Neural cell (in vitro differentiated cells): ENCODE results near the gene MED13L. TPM values are rescaled to one million over a fixed set of nuclear protein-coding genes. Genes with fewer than 3 reads are reported as not detected.

ENCODE experiments used
- H2AFZ ChIP-seq: fragments of 200-600, 300-800 bp; sonication (generic), shearing (Covaris generic); 2 replicates; pipeline ENCODE4 v1.6.0; 2014; ENCODE audit warnings: low read depth, mild to moderate bottlenecking, antibody characterized with exemption, low read length, moderate library complexity
- H3F3A ChIP-seq: fragments of 200-600 bp; shearing (Covaris generic); 2 replicates; pipeline ENCODE4 v1.6.1; 2016; ENCODE audit warnings: mild to moderate bottlenecking, moderate library complexity, mixed read lengths, antibody characterized with exemption, low read length; ENCODE audit not compliant: insufficient read depth, poor library complexity, severe bottlenecking
- H3K27ac ChIP-seq: fragments of 200-600, 300-800 bp; sonication (generic), shearing (Covaris generic); 2 replicates; pipeline ENCODE4 v1.5.1; 2014; ENCODE audit warnings: mild to moderate bottlenecking, low read length, moderate library complexity
- H3K27me3 ChIP-seq: fragments of 300-800, 200-600 bp; sonication (generic), shearing (Covaris generic); 2 replicates; pipeline ENCODE4 v1.6.0; 2014; ENCODE audit warnings: mild to moderate bottlenecking, low read depth, low read length, moderate library complexity; ENCODE audit not compliant: insufficient read depth
- H3K36me3 ChIP-seq: fragments of 300-800, 200-600 bp; sonication (generic), shearing (Covaris generic); 2 replicates; pipeline ENCODE4 v1.5.1; 2014; ENCODE audit warnings: mild to moderate bottlenecking, antibody characterized with exemption, low read length, moderate library complexity; ENCODE audit not compliant: insufficient read depth
- H3K4me2 ChIP-seq: fragments of 300-800, 200-600 bp; sonication (generic), shearing (Covaris generic); 2 replicates; pipeline ENCODE4 v1.6.0; 2014; ENCODE audit warnings: mild to moderate bottlenecking, low read length
- H3K4me3 ChIP-seq: fragments of 300-800, 200-600 bp; sonication (generic), shearing (Covaris generic); 2 replicates; pipeline ENCODE4 v1.5.1; 2014; ENCODE audit warnings: mild to moderate bottlenecking, low read length, moderate library complexity
- H3K79me2 ChIP-seq: fragments of 200-600 bp; shearing (Covaris generic); replicated peaks from 2 replicates; pipeline ENCODE4 v1.6.0; 2014; ENCODE audit warnings: mild to moderate bottlenecking, low read length, moderate library complexity; ENCODE audit not compliant: insufficient read depth
- H3K9ac ChIP-seq: fragments of 300-800, 200-600 bp; sonication (generic), shearing (Covaris generic); 2 replicates; pipeline ENCODE4 v1.6.1; 2016; ENCODE audit warnings: mild to moderate bottlenecking, low read length, mixed read lengths
- H3K9me2 ChIP-seq: fragments of 200-600 bp; shearing (Covaris generic); 2 replicates; pipeline ENCODE4 v1.6.1; 2016; ENCODE audit warnings: mild to moderate bottlenecking, low read length, mixed read lengths; ENCODE audit not compliant: insufficient read depth
- H3K9me3 ChIP-seq: fragments of 200-600, 300-800 bp; sonication (generic), shearing (Covaris generic); 2 replicates; pipeline ENCODE4 v1.6.1; 2016; ENCODE audit warnings: mild to moderate bottlenecking, mixed run types, low read length, moderate library complexity, mixed read lengths
- H4K20me1 ChIP-seq: fragments of 200-600 bp; shearing (Covaris generic); 2 replicates; pipeline ENCODE4 v1.6.1; 2016; ENCODE audit warnings: mild to moderate bottlenecking, mixed run types; ENCODE audit not compliant: insufficient read depth
- EP300 ChIP-seq: fragments of 450-650 bp; conservative IDR thresholded peaks from 2 replicates; pipeline ENCODE4 v1.6.1; 2014; ENCODE audit warnings: antibody characterized with exemption, mild to moderate bottlenecking, moderate library complexity; ENCODE audit not compliant: poor library complexity, severe bottlenecking
- EZH2 ChIP-seq: fragments of 200-600, 300-800 bp; shearing (Covaris generic), sonication (generic); IDR thresholded peaks from 2 replicates; pipeline ENCODE4 v1.6.1; 2014; ENCODE audit warnings: antibody characterized with exemption, low read length, borderline replicate concordance, mild to moderate bottlenecking; ENCODE audit not compliant: insufficient read depth, poor library complexity, severe bottlenecking
- MXI1 ChIP-seq: fragments of 450-650 bp; conservative IDR thresholded peaks from 2 replicates; pipeline ENCODE4 v1.6.1; 2014; ENCODE audit warnings: antibody characterized with exemption, mild to moderate bottlenecking; ENCODE audit not compliant: poor library complexity, severe bottlenecking
- POLR2AphosphoS5 ChIP-seq: IDR thresholded peaks from 2 replicates; pipeline ENCODE4 v1.6.1; 2012
- RAD21 ChIP-seq: fragments of 450-650 bp; conservative IDR thresholded peaks from 2 replicates; pipeline ENCODE4 v1.6.1; 2014; ENCODE audit warnings: antibody characterized with exemption, mild to moderate bottlenecking, moderate library complexity
- SMC3 ChIP-seq: fragments of 450-650 bp; conservative IDR thresholded peaks from 2 replicates; pipeline ENCODE4 v1.6.1; 2014; ENCODE audit warnings: antibody characterized with exemption, mild to moderate bottlenecking, moderate library complexity; ENCODE audit not compliant: poor library complexity
- TAF1 ChIP-seq: IDR thresholded peaks from 2 replicates; pipeline ENCODE4 v1.6.1; 2012; ENCODE audit warnings: low read depth
- polyA plus RNA-seq: library from polyadenylated mRNA; depleted of rRNA; stranded (reverse); fragments of >200 nt; gene quantifications from 2 replicates; pipeline ENCODE4 v1.2.3, GENCODE V29; 2014
- TF ChIP-seq, protein P1 (sequence below): IDR thresholded peaks from 2 replicates; pipeline ENCODE4 v1.6.1; 2012; ENCODE audit warnings: borderline replicate concordance
- TF ChIP-seq, protein P2 (sequence below): fragments of 450-650 bp; IDR thresholded peaks from 2 replicates; pipeline ENCODE4 v1.5.1; 2014; ENCODE audit warnings: antibody characterized with exemption, mild to moderate bottlenecking, moderate library complexity; ENCODE audit not compliant: poor library complexity, severe bottlenecking

MED13L gene
- polyA plus RNA-seq, 1 donor from 2014 or later = 38.9 TPM

DNA sequence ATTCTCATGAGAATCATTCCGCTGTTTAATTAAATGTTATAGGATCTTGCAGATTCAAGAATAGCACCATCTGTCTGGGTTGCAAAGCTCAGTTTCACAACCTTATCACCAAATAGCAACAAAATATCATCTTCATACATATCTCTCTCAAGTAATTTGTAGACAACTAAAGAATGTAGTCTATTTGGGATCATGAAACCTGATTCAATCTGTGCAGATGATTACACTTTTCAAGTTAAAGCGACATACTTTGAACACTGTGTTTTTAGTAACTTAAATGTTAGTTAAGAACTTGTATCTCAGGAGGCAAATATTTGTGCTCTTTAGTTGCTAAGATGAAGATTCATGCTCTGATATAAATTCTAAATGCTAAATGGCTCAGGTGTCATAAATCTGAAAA lies 14.8 kb downstream of the MED13L start:
- Histone ChIP-seq H3K36me3 (no peaks in the 10 kb centered on the region), H3K9me2 (no peaks in the 10 kb centered on the region), H3K79me2 (peaks cover 89% of the 10 kb centered on the region), H2AFZ (no peak overlapping the region), H4K20me1 (peaks cover 6% of the 10 kb centered on the region), H3K9ac (no peak overlapping the region), H3K27ac (no peak overlapping the region), H3F3A (no peaks in the 10 kb centered on the region), H3K4me3 (no peak overlapping the region), H3K27me3 (no peaks in the 10 kb centered on the region), H3K4me2 (no peak overlapping the region), H3K9me3 (no peaks in the 10 kb centered on the region)
- TF ChIP-seq SMC3 = no peak
- TF ChIP-seq POLR2AphosphoS5 = no peak
- TF ChIP-seq RAD21 = no peak
- TF ChIP-seq MXI1 = no peak
- no peak for TF ChIP-seq EP300
- TF ChIP-seq, protein P1, sequence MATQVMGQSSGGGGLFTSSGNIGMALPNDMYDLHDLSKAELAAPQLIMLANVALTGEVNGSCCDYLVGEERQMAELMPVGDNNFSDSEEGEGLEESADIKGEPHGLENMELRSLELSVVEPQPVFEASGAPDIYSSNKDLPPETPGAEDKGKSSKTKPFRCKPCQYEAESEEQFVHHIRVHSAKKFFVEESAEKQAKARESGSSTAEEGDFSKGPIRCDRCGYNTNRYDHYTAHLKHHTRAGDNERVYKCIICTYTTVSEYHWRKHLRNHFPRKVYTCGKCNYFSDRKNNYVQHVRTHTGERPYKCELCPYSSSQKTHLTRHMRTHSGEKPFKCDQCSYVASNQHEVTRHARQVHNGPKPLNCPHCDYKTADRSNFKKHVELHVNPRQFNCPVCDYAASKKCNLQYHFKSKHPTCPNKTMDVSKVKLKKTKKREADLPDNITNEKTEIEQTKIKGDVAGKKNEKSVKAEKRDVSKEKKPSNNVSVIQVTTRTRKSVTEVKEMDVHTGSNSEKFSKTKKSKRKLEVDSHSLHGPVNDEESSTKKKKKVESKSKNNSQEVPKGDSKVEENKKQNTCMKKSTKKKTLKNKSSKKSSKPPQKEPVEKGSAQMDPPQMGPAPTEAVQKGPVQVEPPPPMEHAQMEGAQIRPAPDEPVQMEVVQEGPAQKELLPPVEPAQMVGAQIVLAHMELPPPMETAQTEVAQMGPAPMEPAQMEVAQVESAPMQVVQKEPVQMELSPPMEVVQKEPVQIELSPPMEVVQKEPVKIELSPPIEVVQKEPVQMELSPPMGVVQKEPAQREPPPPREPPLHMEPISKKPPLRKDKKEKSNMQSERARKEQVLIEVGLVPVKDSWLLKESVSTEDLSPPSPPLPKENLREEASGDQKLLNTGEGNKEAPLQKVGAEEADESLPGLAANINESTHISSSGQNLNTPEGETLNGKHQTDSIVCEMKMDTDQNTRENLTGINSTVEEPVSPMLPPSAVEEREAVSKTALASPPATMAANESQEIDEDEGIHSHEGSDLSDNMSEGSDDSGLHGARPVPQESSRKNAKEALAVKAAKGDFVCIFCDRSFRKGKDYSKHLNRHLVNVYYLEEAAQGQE = no peak

DNA sequence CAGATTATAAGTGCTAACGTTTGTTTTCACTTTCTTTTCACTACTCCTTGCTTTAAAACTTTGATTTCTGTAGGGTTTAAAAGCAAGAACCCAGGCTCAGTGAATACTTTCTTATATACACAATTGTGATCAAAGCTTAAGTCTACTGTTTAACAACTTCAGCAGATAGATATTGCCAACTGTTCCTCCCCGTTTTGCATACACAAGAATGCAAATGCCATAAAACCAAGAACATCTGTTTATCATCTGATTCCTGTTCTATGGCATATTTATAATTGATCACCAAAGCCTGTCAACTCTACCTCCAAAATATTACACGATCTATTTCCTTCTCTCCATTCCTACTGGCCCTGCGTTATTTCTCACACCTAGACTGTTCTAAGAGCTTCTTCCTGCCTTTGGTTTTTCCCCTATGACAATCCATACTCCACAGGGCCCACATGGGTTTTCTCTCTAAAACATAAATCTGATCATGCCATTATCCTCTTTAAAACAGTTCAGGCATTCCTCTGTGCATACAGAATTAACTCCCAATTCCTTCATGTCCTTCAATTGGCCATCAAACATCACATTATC lies 15.9 kb downstream of the MED13L start:
- Histone ChIP-seq H3K9me2 (no peaks in the 10 kb centered on the region), H3K4me2 (no peak overlapping the region), H3K9me3 (no peaks in the 10 kb centered on the region), H4K20me1 (peaks cover 6% of the 10 kb centered on the region), H3K79me2 (peaks cover 79% of the 10 kb centered on the region), H3K36me3 (no peaks in the 10 kb centered on the region), H3F3A (no peaks in the 10 kb centered on the region), H3K27me3 (no peaks in the 10 kb centered on the region), H2AFZ (no peak overlapping the region), H3K4me3 (no peak overlapping the region), H3K27ac (no peak overlapping the region), H3K9ac (no peak overlapping the region)
- TF ChIP-seq RAD21 (no peak), EP300 (no peak), MXI1 (no peak), POLR2AphosphoS5 (no peak)

DNA sequence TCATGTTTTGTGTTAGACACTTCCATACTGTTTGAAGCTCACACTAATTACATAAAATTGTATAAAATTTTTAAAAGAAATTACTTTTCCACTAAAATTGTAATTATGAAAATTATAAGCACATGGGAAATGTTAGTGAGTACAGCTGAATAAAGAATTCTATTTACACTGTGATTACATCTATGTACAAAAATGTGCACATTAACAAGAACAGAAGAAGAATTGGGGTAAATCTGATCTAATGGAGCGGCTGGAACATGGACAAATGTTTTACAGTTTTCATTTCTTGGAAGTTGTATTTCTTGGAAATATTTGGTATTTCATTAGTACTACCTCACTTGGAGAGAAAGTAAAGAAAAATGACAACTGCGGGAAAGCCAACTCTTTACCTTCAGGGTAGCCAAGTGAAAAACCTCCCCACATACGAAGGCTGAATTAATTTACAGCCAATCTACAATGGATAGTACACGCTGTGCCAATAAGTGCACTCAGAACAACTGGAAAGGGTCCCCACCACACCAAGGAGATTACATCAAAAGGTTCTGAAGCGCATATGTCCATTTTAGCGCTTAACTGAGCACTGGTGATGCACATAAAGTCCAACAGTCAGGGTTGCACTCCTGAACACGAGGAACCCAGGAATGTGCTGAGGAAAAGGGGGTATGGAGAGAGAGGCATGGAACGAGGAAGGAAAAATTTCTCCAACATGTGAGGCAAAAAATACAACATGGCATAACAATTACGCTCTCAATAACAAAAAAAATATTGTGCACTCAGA lies 17.5 kb downstream of the MED13L start:
- TF ChIP-seq TAF1 = no peak
- TF ChIP-seq EZH2 = no peak
- TF ChIP-seq MXI1 = no peak
- TF ChIP-seq POLR2AphosphoS5 = no peak
- TF ChIP-seq SMC3 = no peak
- TF ChIP-seq, protein P1 = no peak
- TF ChIP-seq RAD21 = no peak
- TF ChIP-seq, protein P2, sequence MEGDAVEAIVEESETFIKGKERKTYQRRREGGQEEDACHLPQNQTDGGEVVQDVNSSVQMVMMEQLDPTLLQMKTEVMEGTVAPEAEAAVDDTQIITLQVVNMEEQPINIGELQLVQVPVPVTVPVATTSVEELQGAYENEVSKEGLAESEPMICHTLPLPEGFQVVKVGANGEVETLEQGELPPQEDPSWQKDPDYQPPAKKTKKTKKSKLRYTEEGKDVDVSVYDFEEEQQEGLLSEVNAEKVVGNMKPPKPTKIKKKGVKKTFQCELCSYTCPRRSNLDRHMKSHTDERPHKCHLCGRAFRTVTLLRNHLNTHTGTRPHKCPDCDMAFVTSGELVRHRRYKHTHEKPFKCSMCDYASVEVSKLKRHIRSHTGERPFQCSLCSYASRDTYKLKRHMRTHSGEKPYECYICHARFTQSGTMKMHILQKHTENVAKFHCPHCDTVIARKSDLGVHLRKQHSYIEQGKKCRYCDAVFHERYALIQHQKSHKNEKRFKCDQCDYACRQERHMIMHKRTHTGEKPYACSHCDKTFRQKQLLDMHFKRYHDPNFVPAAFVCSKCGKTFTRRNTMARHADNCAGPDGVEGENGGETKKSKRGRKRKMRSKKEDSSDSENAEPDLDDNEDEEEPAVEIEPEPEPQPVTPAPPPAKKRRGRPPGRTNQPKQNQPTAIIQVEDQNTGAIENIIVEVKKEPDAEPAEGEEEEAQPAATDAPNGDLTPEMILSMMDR = no peak
- TF ChIP-seq EP300 = no peak
- Histone ChIP-seq H3K4me3 (no peak overlapping the region), H3K9ac (no peak overlapping the region), H3K36me3 (no peaks in the 10 kb centered on the region), H3K79me2 (peaks cover 78% of the 10 kb centered on the region), H3K9me3 (no peaks in the 10 kb centered on the region), H3F3A (no peaks in the 10 kb centered on the region), H3K27me3 (no peaks in the 10 kb centered on the region), H3K9me2 (no peaks in the 10 kb centered on the region), H4K20me1 (no peaks in the 10 kb centered on the region), H2AFZ (no peak overlapping the region), H3K4me2 (no peak overlapping the region), H3K27ac (no peak overlapping the region)
